ENCODE data around the gene LIF.

The LIF gene

DNA sequence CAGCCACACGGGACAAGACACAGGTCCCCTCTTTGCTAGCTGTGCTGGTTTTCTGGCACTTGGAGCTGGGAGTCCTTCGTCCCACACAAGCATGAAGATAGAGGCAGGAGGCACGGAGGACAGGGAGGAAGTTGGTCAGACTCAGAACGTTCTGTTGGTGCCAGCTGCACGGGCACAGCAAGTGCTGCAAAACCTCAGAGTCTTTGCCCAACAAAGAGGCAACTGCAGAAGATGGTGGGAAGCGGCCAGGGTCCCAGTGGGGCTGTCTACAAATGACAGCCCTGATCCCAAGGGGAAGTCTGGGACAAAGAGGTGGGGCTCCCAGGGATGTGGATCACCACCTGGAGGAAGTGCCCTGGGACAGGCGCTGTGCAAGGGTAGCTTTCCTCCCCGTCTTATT, 29.5 kb upstream of the LIF start:
- no peak overlapping the region for H3K27ac ChIP-seq
- no peak for TF ChIP-seq ZFX (IDR thresholded peaks at IDR 0.05; ENCODE audit: borderline replicate concordance)
- TF ChIP-seq, protein P1, sequence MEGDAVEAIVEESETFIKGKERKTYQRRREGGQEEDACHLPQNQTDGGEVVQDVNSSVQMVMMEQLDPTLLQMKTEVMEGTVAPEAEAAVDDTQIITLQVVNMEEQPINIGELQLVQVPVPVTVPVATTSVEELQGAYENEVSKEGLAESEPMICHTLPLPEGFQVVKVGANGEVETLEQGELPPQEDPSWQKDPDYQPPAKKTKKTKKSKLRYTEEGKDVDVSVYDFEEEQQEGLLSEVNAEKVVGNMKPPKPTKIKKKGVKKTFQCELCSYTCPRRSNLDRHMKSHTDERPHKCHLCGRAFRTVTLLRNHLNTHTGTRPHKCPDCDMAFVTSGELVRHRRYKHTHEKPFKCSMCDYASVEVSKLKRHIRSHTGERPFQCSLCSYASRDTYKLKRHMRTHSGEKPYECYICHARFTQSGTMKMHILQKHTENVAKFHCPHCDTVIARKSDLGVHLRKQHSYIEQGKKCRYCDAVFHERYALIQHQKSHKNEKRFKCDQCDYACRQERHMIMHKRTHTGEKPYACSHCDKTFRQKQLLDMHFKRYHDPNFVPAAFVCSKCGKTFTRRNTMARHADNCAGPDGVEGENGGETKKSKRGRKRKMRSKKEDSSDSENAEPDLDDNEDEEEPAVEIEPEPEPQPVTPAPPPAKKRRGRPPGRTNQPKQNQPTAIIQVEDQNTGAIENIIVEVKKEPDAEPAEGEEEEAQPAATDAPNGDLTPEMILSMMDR (IDR thresholded peaks at IDR 0.05) = no peak

DNA sequence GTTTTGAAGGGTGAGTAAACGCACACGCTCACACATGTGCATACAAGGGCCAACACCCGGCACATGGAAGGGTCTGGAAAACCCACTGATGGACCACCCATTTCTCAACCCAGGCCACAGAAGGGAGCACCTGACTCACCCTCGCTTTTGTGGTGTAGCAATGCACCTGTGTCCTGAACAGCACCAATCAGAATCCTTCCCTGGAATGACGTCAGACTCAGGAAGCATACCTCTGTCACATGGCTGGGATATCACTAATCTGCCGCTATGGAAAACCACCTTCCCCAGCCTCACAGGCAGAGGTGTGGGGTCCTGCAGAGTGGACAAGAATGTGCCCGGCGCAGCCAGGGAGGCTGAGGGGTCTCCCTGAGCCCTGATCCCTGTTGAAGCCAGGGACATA, 29.1 kb upstream of the LIF start:
- no peak for TF ChIP-seq ZFX (IDR thresholded peaks at IDR 0.05; ENCODE audit: borderline replicate concordance)
- TF ChIP-seq, protein P1 (IDR thresholded peaks at IDR 0.05) = no peak
- no peak overlapping the region for H3K27ac ChIP-seq

- no peak overlapping the region for H3K27ac ChIP-seq
- TF ChIP-seq ZFX (IDR thresholded peaks at IDR 0.05; ENCODE audit: borderline replicate concordance) = no peak
- TF ChIP-seq, protein P1 (IDR thresholded peaks at IDR 0.05) = no peak
These were observed 27.9 kb upstream of the LIF start for GRCh38 chr22:30274437-30274812.

- H3K27ac ChIP-seq = no peak overlapping the region
- TF ChIP-seq, protein P1 (IDR thresholded peaks at IDR 0.05) = no peak
- TF ChIP-seq ZFX (IDR thresholded peaks at IDR 0.05; ENCODE audit: borderline replicate concordance) = no peak
These were observed 27.3 kb upstream of the LIF start for GRCh38 chr22:30273711-30274436.

DNA sequence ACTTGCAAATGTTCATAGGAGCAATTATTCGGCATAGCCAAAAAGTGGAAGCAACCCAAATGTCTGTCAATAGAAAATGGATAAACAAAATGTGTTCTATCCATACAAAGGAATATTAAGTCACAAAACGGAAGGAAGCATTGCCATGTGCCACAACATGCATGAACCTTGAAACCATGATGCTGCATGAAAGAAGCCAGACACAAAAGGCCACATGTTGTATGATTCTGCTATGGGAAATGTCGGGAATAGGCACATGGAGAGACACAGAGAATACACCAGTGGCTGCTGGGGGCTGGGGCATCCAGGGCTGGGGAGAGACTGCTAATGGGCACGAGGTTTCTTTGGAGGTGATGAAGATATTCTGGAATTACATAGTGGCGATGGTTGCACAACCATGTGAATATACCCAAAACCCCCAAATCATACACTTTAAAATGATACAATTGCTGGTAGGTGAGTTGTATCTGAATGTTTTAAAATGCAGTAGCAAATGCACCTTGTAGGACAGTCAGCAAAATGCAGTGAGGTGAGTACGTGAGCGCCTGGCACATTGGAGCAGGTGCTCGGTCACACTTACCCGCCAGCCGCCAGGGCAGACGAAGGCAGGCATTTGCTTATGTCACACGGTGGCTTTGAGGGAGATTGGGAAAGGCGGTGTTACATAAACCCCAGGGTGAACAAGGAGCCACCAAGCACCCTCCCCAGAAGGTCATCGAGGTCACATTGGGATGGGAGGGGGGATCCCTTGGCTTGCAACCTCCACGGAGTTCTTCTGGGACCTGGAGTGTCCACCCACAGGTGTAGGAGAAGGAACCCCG, 26.4 kb upstream of the LIF start:
- TF ChIP-seq ZFX (IDR thresholded peaks at IDR 0.05; ENCODE audit: borderline replicate concordance) = no peak
- TF ChIP-seq, protein P1 (IDR thresholded peaks at IDR 0.05) = no peak
- no peak overlapping the region for H3K27ac ChIP-seq

- H3K27ac ChIP-seq = no peak overlapping the region
- TF ChIP-seq ZFX (IDR thresholded peaks at IDR 0.05; ENCODE audit: borderline replicate concordance) = no peak
- TF ChIP-seq, protein P1 (IDR thresholded peaks at IDR 0.05) = no peak
These were observed 24.3 kb upstream of the LIF start for GRCh38 chr22:30270832-30271231.

DNA sequence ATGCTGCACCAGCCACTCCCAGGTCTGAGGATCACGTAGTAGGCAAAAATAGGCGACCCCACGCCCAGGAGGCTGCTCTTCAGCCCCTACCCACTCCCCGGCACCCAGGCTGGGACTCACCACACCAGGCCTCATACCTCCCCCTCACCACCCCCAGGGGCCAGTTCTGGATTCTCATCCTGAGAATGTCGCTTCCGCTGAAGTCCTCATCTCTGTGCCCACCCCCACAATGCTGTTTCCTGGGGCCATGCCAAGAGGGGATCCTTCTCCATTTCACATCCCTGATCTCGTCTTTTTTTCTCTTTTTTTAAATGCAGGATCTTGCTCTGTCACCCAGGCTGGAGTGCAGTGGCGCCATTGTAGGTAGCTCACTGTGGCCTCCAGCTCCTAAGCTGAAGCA, 21.8 kb upstream of the LIF start:
- H3K27ac ChIP-seq = no peak overlapping the region
- TF ChIP-seq ZFX (IDR thresholded peaks at IDR 0.05; ENCODE audit: borderline replicate concordance) = no peak
- TF ChIP-seq, protein P1 (IDR thresholded peaks at IDR 0.05) = no peak

All from 22Rv1 (cell line).